Mesenchymal stem cell (in vitro differentiated cells and primary cell): ENCODE data around the gene PRKD1.
A peak's percentile ranks its signal among the peaks of the same experiment; 100 is the strongest.
"Not testable (repeated sequence)": the region's sequence is repeated elsewhere in the genome, so short reads cannot be mapped to it uniquely, and the experiment has no call there.

Source experiments
- DNase-seq: peaks from one replicate; pipeline ENCODE4 v3.0.0-alpha.2; 2013
- H2AFZ ChIP-seq: one replicate; pipeline ENCODE4 v1.6.1; 2013; ENCODE audit warnings: low read depth, mild to moderate bottlenecking, control low read depth, inconsistent platforms, low read length, moderate library complexity
- H2AK5ac ChIP-seq: 2 replicates; pipeline ENCODE4 v1.6.1; 2013; ENCODE audit warnings: low read length, moderate library complexity, mild to moderate bottlenecking, inconsistent platforms; ENCODE audit not compliant: severe bottlenecking
- H2BK120ac ChIP-seq: one replicate; pipeline ENCODE4 v1.6.1; 2013; ENCODE audit warnings: low read depth, mild to moderate bottlenecking, inconsistent platforms, low read length, moderate library complexity
- H2BK12ac ChIP-seq, 2 experiments: one replicate each; pipeline ENCODE4 v1.6.1; 2013; ENCODE audit warnings: inconsistent platforms in 2 of 2, low read length in 2 of 2, mild to moderate bottlenecking in 2 of 2, moderate library complexity in 2 of 2, control low read depth in 1 of 2
- H2BK15ac ChIP-seq: one replicate; pipeline ENCODE4 v1.6.1; 2013; ENCODE audit warnings: mild to moderate bottlenecking, low read depth, inconsistent platforms; ENCODE audit not compliant: poor library complexity, severe bottlenecking
- H2BK5ac ChIP-seq: 2 replicates; pipeline ENCODE4 v1.6.1; 2013; ENCODE audit warnings: low read depth, mild to moderate bottlenecking, low read length, control low read depth, inconsistent platforms; ENCODE audit not compliant: poor library complexity, severe bottlenecking
- H3K14ac ChIP-seq, 2 experiments: one replicate each; pipeline ENCODE4 v1.6.1; 2013; ENCODE audit warnings: inconsistent platforms in 2 of 2, low read length in 2 of 2, control low read depth in 1 of 2, mild to moderate bottlenecking in 1 of 2, moderate library complexity in 1 of 2
- H3K18ac ChIP-seq, 2 experiments: one replicate each; pipeline ENCODE4 v1.6.1; 2013; ENCODE audit warnings: inconsistent platforms in 2 of 2, low read length in 2 of 2, control low read depth in 1 of 2, low read depth in 1 of 2, mild to moderate bottlenecking in 1 of 2
- H3K23ac ChIP-seq, 2 experiments: one replicate each; pipeline ENCODE4 v1.6.1; 2013; ENCODE audit warnings: inconsistent platforms in 2 of 2, low read length in 2 of 2, mild to moderate bottlenecking in 2 of 2, moderate library complexity in 2 of 2, control low read depth in 1 of 2
- H3K27ac ChIP-seq: 2 replicates; pipeline ENCODE4 v1.5.1; 2013; ENCODE audit warnings: mild to moderate bottlenecking, moderate library complexity, low read length, control low read depth, inconsistent platforms; ENCODE audit not compliant: poor library complexity, severe bottlenecking
- H3K27me3 ChIP-seq, 2 experiments: 2 replicates each; pipeline versions ENCODE4 v1.6.1 to v1.7.0; 2013; ENCODE audit warnings: low read length in 2 of 2, mild to moderate bottlenecking in 2 of 2, moderate library complexity in 2 of 2, control low read depth in 1 of 2, inconsistent platforms in 1 of 2; ENCODE audit not compliant: control insufficient read depth in 1 of 2, insufficient read depth in 1 of 2
- H3K36me3 ChIP-seq, 2 experiments: 2 replicates each; pipeline versions ENCODE4 v1.6.1 to v1.7.0; 2013; ENCODE audit warnings: low read length in 2 of 2, control low read depth in 1 of 2, inconsistent platforms in 1 of 2, low read depth in 1 of 2, mild to moderate bottlenecking in 1 of 2; ENCODE audit not compliant: insufficient read depth in 2 of 2, control insufficient read depth in 1 of 2
- H3K4ac ChIP-seq, 2 experiments: one replicate each; pipeline ENCODE4 v1.6.1; 2013; ENCODE audit warnings: inconsistent platforms in 2 of 2, low read length in 2 of 2, mild to moderate bottlenecking in 2 of 2, moderate library complexity in 2 of 2, control low read depth in 1 of 2, low read depth in 1 of 2
- H3K4me1 ChIP-seq: 2 replicates; pipeline ENCODE4 v1.6.1; 2013; ENCODE audit warnings: low read depth, low read length, control low read depth; ENCODE audit not compliant: control insufficient read depth, insufficient read depth
- H3K4me2 ChIP-seq: 2 replicates; pipeline ENCODE4 v1.6.1; 2013; ENCODE audit warnings: low read length, mild to moderate bottlenecking, inconsistent platforms; ENCODE audit not compliant: poor library complexity, severe bottlenecking
- H3K4me3 ChIP-seq, 2 experiments: 2 replicates each; pipeline versions ENCODE4 v1.5.1 to v1.7.0; 2013; ENCODE audit warnings: low read length in 2 of 2, mild to moderate bottlenecking in 2 of 2, control low read depth in 1 of 2, low read depth in 1 of 2; ENCODE audit not compliant: insufficient read depth in 1 of 2
- H3K79me1 ChIP-seq: replicated peaks from 2 replicates; pipeline ENCODE4 v1.6.1; 2013; ENCODE audit warnings: mild to moderate bottlenecking, control low read depth, low read length, inconsistent platforms; ENCODE audit not compliant: poor library complexity, severe bottlenecking
- H3K9ac ChIP-seq: 2 replicates; pipeline ENCODE4 v1.7.0; 2013; ENCODE audit warnings: mild to moderate bottlenecking, low read length, moderate library complexity
- H3K9me3 ChIP-seq: 2 replicates; pipeline ENCODE4 v1.7.0; 2013; ENCODE audit warnings: mild to moderate bottlenecking, low read length; ENCODE audit not compliant: control insufficient read depth
- H4K8ac ChIP-seq: one replicate; pipeline ENCODE4 v1.6.1; 2013; ENCODE audit warnings: inconsistent platforms, mild to moderate bottlenecking, low read length, moderate library complexity
- H4K91ac ChIP-seq: one replicate; pipeline ENCODE4 v1.6.1; 2013; ENCODE audit warnings: mild to moderate bottlenecking, low read length, inconsistent platforms
- WGBS: methylation state at CpG from one replicate; pipeline ENCODE4 v1.1.7; 2013; ENCODE audit warnings: mixed read lengths; 5-methylcytosine and 5-hydroxymethylcytosine counted together

The PRKD1 gene

GRCh38 chr14:29777142-29777541 lies 150.5 kb downstream of the PRKD1 start:
- H3K4me2 ChIP-seq, H3K27me3 ChIP-seq, DNase-seq, H3K14ac ChIP-seq, H3K4ac ChIP-seq, H3K27ac ChIP-seq, H4K8ac ChIP-seq, H3K79me1 ChIP-seq, H2AK5ac ChIP-seq, H2BK15ac ChIP-seq, H3K4me3 ChIP-seq, H3K23ac ChIP-seq, H3K36me3 ChIP-seq, H2AFZ ChIP-seq, H2BK5ac ChIP-seq, H2BK12ac ChIP-seq, H3K9ac ChIP-seq, H3K4me1 ChIP-seq, H3K18ac ChIP-seq, H3K9me3 ChIP-seq, H2BK120ac ChIP-seq, H4K91ac ChIP-seq: not testable (repeated sequence)
- no CpG with 5 or more reads among the region's 1 CpG for WGBS

DNA sequence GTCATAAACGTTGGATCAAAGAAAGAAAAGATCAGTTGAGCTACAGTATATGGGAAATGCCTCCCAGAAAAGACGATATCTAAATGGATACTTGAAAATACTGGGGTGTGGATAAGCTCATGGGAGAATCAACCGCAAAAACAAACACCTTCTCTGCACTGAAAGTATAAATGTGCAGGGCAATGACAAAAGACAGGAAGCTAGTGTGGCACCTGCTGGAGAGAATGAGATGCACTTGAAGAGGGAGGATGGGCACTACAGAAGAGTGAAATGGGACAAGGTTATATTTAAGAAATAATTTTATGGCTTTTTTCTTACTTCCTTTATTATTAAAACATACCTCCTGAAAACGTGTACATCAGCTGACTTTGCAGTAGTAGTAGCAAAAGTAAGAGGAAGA lies 153.7 kb downstream of the PRKD1 start:
- Histone ChIP-seq H2AK5ac (no peak overlapping the region), H3K27me3 (no peaks in the 10 kb centered on the region), H3K4ac (no peak overlapping the region), H3K9ac (no peak overlapping the region), H3K27ac (no peak overlapping the region), H2AFZ (no peak overlapping the region), H4K91ac (no peak overlapping the region), H3K4me1 (no peaks in the 10 kb centered on the region), H4K8ac (no peak overlapping the region), H3K18ac (no peak overlapping the region), H3K79me1 (peaks cover 3% of the 10 kb centered on the region), H3K14ac (no peak overlapping the region), H2BK5ac (no peak overlapping the region), H2BK12ac (no peak overlapping the region), H2BK120ac (no peak overlapping the region), H3K9me3 (peaks cover 5% of the 10 kb centered on the region), H2BK15ac (no peak overlapping the region), H3K4me2 (no peak overlapping the region), H3K23ac (no peak overlapping the region), H3K4me3 (no peak overlapping the region), H3K36me3 (no peaks in the 10 kb centered on the region)
- no peak for DNase-seq
- 77% methylated on average over 3 of the region's 4 CpGs for WGBS

- H3K14ac ChIP-seq = no peak overlapping the region
- H3K9me3 ChIP-seq = peaks cover 3% of the 10 kb centered on the region
- H4K8ac ChIP-seq = peak overlapping the region; percentile 49
- H3K79me1 ChIP-seq = peaks cover 2% of the 10 kb centered on the region
- 84% methylated on average over 2 of the region's 2 CpGs for WGBS
- H3K36me3 ChIP-seq = no peaks in the 10 kb centered on the region
- H2BK5ac ChIP-seq = no peak overlapping the region
- H2AFZ ChIP-seq = no peak overlapping the region
- H2AK5ac ChIP-seq = no peak overlapping the region
- H3K27ac ChIP-seq = no peak overlapping the region
- no peak overlapping the region for H4K91ac ChIP-seq
- no peaks in the 10 kb centered on the region for H3K27me3 ChIP-seq
- no peak overlapping the region for H3K23ac ChIP-seq
- H2BK15ac ChIP-seq = no peak overlapping the region
- no peak overlapping the region for H3K4ac ChIP-seq
- H2BK120ac ChIP-seq = no peak overlapping the region
- H3K18ac ChIP-seq = no peak overlapping the region
- H3K4me3 ChIP-seq = no peak overlapping the region
- no peaks in the 10 kb centered on the region for H3K4me1 ChIP-seq
- no peak overlapping the region for H3K4me2 ChIP-seq
- no peak overlapping the region for H2BK12ac ChIP-seq
- DNase-seq = no peak
- no peak overlapping the region for H3K9ac ChIP-seq
These were observed 164.2 kb downstream of the PRKD1 start for GRCh38 chr14:29763342-29763858.

DNA sequence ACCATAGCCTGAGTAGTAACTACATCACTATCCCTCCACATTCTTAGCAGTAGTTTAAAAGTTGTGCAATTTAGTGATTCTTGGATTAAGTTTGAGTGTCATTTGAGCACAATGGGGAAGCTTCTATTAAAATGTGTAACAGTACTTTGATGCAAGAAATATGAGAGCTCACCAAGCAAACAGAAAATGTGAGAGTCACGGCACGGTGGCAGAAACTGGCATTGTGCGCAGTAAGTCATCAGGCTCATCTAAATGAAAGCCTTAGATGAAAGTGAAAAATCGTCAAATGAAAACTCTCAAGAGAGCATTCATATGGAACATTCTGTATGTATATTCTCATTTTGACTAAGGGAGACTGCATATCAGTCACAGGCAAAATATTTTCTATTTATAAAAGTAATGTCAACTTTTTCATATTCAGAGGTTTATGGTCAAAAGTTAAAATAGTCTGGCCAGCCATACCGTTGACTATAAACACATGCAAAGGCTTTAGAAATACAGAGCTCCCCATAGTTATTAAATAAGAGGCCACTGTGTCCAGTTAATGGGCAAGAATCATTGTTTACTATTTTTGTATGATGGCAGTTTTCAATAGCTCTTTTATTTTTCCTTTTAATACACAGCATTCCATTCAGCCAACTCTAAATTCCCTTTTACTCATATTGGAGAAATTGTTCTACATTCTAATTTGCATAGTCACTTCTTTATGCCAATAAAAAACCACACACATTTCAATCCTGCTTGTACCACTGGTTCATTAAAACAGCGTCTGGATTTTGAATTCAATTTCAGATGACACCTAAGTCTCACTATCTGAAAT lies 167.9 kb downstream of the PRKD1 start:
- no peak overlapping the region for H3K14ac ChIP-seq
- no peaks in the 10 kb centered on the region for H3K4me1 ChIP-seq
- no peak overlapping the region for H4K91ac ChIP-seq
- H2BK5ac ChIP-seq = no peak overlapping the region
- H3K36me3 ChIP-seq = no peaks in the 10 kb centered on the region
- no peak overlapping the region for H3K23ac ChIP-seq
- H2AFZ ChIP-seq = no peak overlapping the region
- no peak overlapping the region for H2AK5ac ChIP-seq
- H3K18ac ChIP-seq = no peak overlapping the region
- H3K9ac ChIP-seq = no peak overlapping the region
- H4K8ac ChIP-seq = no peak overlapping the region
- H3K4me2 ChIP-seq = no peak overlapping the region
- no peak overlapping the region for H2BK12ac ChIP-seq
- peaks cover 5% of the 10 kb centered on the region for H3K79me1 ChIP-seq
- H3K4me3 ChIP-seq = no peak overlapping the region
- H3K27me3 ChIP-seq = no peaks in the 10 kb centered on the region
- H3K9me3 ChIP-seq = peaks cover 3% of the 10 kb centered on the region
- no peak overlapping the region for H2BK15ac ChIP-seq
- H2BK120ac ChIP-seq = no peak overlapping the region
- WGBS = 100% methylated on average over 4 of the region's 6 CpGs
- H3K27ac ChIP-seq = no peak overlapping the region
- no peak for DNase-seq
- H3K4ac ChIP-seq = no peak overlapping the region
